Mammary epithelial cell (primary cell): Measurements from ENCODE around the gene SLC45A1.

ENCODE experiments used
- EZH2 ChIP-seq: IDR thresholded peaks from 2 replicates; pipeline ENCODE4 v1.6.1; 2012; ENCODE audit warnings: low read length, inconsistent platforms, borderline replicate concordance
- TF ChIP-seq, protein P1 (sequence below), 2 donors: IDR thresholded peaks in 1 of 2; conservative IDR thresholded peaks in 1 of 2; 2 replicates each; pipeline ENCODE4 v1.5.1; 2011 to 2012; ENCODE audit warnings: inconsistent platforms in 2 of 2, low read length in 2 of 2, mild to moderate bottlenecking in 2 of 2, control low read depth in 1 of 2, low read depth in 1 of 2; ENCODE audit not compliant: insufficient read depth in 1 of 2; ENCODE audit errors: extremely low read depth in 1 of 2

DNA sequence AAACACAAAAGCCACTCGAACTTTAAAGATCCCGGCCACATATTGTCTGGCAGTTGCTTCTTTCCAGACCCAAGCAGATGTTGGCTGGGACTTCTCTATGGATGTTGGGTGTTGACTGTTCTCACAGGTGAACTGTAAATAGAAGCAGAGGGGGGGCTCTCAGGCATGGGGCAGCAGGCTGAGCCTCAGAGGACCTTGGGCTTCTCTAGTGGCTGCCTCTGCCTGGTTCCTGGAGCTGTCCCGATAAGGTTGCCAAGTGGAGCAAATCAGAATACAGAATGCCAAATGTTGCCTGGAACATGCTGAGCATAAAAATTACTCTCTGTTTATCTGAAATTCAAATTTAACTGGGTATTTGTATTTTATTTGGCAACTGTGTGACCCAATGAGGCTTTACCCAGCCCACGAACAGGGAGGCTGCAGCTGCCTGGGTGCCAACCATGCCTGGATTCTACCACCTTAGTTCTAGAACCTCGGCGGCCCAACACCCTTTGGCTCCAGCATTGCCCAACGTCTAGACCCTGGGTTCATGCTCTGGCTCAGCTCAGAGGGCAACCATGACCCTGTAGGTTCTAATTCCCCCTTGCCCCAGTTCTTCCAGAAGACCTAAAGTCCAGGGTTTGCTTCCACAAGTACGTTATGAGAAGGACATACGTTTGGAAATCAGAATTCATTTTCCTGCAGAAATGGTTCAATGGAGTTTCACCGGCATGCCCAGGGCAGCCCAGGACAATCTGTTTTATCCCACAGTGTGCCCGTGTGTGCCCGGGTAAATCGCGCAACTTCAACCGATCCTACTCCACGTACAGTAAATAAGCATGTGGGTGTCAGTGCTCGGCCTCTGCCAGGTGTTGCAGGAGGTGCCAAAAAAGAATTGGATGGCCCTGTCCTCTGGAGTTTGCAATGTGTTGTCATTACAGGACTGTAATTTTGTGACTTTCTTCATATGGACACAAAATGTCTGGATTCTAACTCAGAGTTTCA, 5.4 kb upstream of the SLC45A1 start:
- TF ChIP-seq EZH2, result no peak
- TF ChIP-seq, protein P1, sequence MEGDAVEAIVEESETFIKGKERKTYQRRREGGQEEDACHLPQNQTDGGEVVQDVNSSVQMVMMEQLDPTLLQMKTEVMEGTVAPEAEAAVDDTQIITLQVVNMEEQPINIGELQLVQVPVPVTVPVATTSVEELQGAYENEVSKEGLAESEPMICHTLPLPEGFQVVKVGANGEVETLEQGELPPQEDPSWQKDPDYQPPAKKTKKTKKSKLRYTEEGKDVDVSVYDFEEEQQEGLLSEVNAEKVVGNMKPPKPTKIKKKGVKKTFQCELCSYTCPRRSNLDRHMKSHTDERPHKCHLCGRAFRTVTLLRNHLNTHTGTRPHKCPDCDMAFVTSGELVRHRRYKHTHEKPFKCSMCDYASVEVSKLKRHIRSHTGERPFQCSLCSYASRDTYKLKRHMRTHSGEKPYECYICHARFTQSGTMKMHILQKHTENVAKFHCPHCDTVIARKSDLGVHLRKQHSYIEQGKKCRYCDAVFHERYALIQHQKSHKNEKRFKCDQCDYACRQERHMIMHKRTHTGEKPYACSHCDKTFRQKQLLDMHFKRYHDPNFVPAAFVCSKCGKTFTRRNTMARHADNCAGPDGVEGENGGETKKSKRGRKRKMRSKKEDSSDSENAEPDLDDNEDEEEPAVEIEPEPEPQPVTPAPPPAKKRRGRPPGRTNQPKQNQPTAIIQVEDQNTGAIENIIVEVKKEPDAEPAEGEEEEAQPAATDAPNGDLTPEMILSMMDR (conservative IDR thresholded peaks at IDR 0.05 in 1 of 2, IDR thresholded peaks at IDR 0.05 in 1 of 2; ENCODE audit: extremely low read depth in 1 of 2, insufficient read depth in 1 of 2, low read depth in 1 of 2, low read length in 2 of 2), result no peak
